ENCODE data around the gene NOP56.
A peak's percentile ranks its signal among the peaks of the same experiment; 100 is the strongest.
"Not testable (repeated sequence)": the region's sequence is repeated elsewhere in the genome, so short reads cannot be mapped to it uniquely, and the experiment has no call there.

NOP56 gene

GRCh38 chr20:2680046-2680445 lies 27.6 kb downstream of the NOP56 start:
- no peak overlapping the region for H3K4me3 ChIP-seq (replicated peaks; ENCODE audit: insufficient read depth, low read length)
- H3K27me3 ChIP-seq (ENCODE audit: insufficient read depth, poor library complexity, severe bottlenecking) = no peaks in the 10 kb centered on the region
- peak overlapping the region; percentile 52 for H3K27ac ChIP-seq (replicated peaks)
- DNase-seq (ENCODE audit: low read depth in 1 of 2, low spot score in 1 of 2) = peak in 1 of 2 experiments; percentile 52
- TF ChIP-seq SPI1 (IDR thresholded peaks at IDR 0.05; ENCODE audit: borderline replicate concordance, low read depth) = peak; percentile 13; the same call in 1 of the 2 replicates
- no peak for TF ChIP-seq POLR2AphosphoS5 (IDR thresholded peaks at IDR 0.05; ENCODE audit: low read depth)

GRCh38 chr20:2682040-2682439 lies 29.6 kb downstream of the NOP56 start:
- not testable (repeated sequence) for DNase-seq (ENCODE audit: low read depth in 1 of 2, low spot score in 1 of 2)

GRCh38 chr20:2684817-2685216 lies 32.4 kb downstream of the NOP56 start:
- TF ChIP-seq SPI1 (IDR thresholded peaks at IDR 0.05; ENCODE audit: borderline replicate concordance, low read depth) = peak; percentile 62; the same call in 1 of the 2 replicates
- DNase-seq (ENCODE audit: low read depth in 1 of 2, low spot score in 1 of 2) = peak; percentile 75 to 79
- peak overlapping the region; percentile 70 for H3K27ac ChIP-seq (replicated peaks)
- not testable (repeated sequence) for H3K27me3 ChIP-seq (ENCODE audit: insufficient read depth, poor library complexity, severe bottlenecking); H3K4me3 ChIP-seq (replicated peaks; ENCODE audit: insufficient read depth, low read length)

More at GRCh38 chr20:2682040-2682439, 29.6 kb downstream of the NOP56 start:
- H3K27me3 ChIP-seq (ENCODE audit: insufficient read depth, poor library complexity, severe bottlenecking); H3K4me3 ChIP-seq (replicated peaks; ENCODE audit: insufficient read depth, low read length); H3K27ac ChIP-seq (replicated peaks): not testable (repeated sequence)
- peak; percentile 37; the same call in 1 of the 2 replicates for TF ChIP-seq SPI1 (IDR thresholded peaks at IDR 0.05; ENCODE audit: borderline replicate concordance, low read depth)

GRCh38 chr20:2687514-2687913 lies 35.1 kb downstream of the NOP56 start:
- peaks cover 10% of the 10 kb centered on the region for H3K27me3 ChIP-seq (ENCODE audit: insufficient read depth, poor library complexity, severe bottlenecking)
- no peak overlapping the region for H3K4me3 ChIP-seq (replicated peaks; ENCODE audit: insufficient read depth, low read length)
- TF ChIP-seq REST (IDR thresholded peaks at IDR 0.05; ENCODE audit: insufficient replicate concordance, low read depth) = no peak
- TF ChIP-seq SPI1 (IDR thresholded peaks at IDR 0.05; ENCODE audit: borderline replicate concordance, low read depth) = no peak
- no peak for TF ChIP-seq CTCF (IDR thresholded peaks at IDR 0.05; ENCODE audit: insufficient read depth, low read length)
- no peak for TF ChIP-seq POLR2AphosphoS5 (IDR thresholded peaks at IDR 0.05; ENCODE audit: low read depth)
- no peak for TF ChIP-seq GABPA (IDR thresholded peaks at IDR 0.05; ENCODE audit: low read depth)
- DNase-seq (ENCODE audit: low read depth in 1 of 2, low spot score in 1 of 2) = no peak
- H3K27ac ChIP-seq (replicated peaks) = no peak overlapping the region

- H3K27ac ChIP-seq (replicated peaks) = no peak overlapping the region
- DNase-seq (ENCODE audit: low read depth in 1 of 2, low spot score in 1 of 2) = peak; percentile 67 to 81
- H3K27me3 ChIP-seq (ENCODE audit: insufficient read depth, poor library complexity, severe bottlenecking) = peaks cover 10% of the 10 kb centered on the region
- H3K4me3 ChIP-seq (replicated peaks; ENCODE audit: insufficient read depth, low read length) = no peak overlapping the region
- peak; percentile 86 for TF ChIP-seq SPI1 (IDR thresholded peaks at IDR 0.05; ENCODE audit: borderline replicate concordance, low read depth)
- TF ChIP-seq GABPA (IDR thresholded peaks at IDR 0.05; ENCODE audit: low read depth) = no peak
- TF ChIP-seq CTCF (IDR thresholded peaks at IDR 0.05; ENCODE audit: insufficient read depth, low read length) = peak; percentile 84
These were observed 35.7 kb downstream of the NOP56 start for GRCh38 chr20:2688041-2688591.

GRCh38 chr20:2690213-2690612 lies 37.8 kb downstream of the NOP56 start:
- TF ChIP-seq CTCF (IDR thresholded peaks at IDR 0.05; ENCODE audit: insufficient read depth, low read length) (no peak), SPI1 (IDR thresholded peaks at IDR 0.05; ENCODE audit: borderline replicate concordance, low read depth) (no peak), GABPA (IDR thresholded peaks at IDR 0.05; ENCODE audit: low read depth) (no peak), REST (IDR thresholded peaks at IDR 0.05; ENCODE audit: insufficient replicate concordance, low read depth) (no peak), POLR2AphosphoS5 (IDR thresholded peaks at IDR 0.05; ENCODE audit: low read depth) (no peak)
- no peak for DNase-seq (ENCODE audit: low read depth in 1 of 2, low spot score in 1 of 2)
- Histone ChIP-seq H3K27ac (replicated peaks) (no peak overlapping the region), H3K4me3 (replicated peaks; ENCODE audit: insufficient read depth, low read length) (no peak overlapping the region), H3K27me3 (ENCODE audit: insufficient read depth, poor library complexity, severe bottlenecking) (peaks cover 27% of the 10 kb centered on the region)
